ENCODE data around the gene POTEC.
"Not testable (repeated sequence)": the region's sequence is repeated elsewhere in the genome, so short reads cannot be mapped to it uniquely, and the experiment has no call there.

POTEC gene

GRCh38 chr18:14474752-14475151 lies 68.6 kb downstream of the POTEC start:
- H3K9ac ChIP-seq (ENCODE audit: insufficient read length, low read depth); H3K4me3 ChIP-seq (ENCODE audit: insufficient read length, low read depth); DNase-seq (ENCODE audit: low read depth, low spot score); H3K4me1 ChIP-seq (ENCODE audit: insufficient read depth, insufficient read length); H3K9me3 ChIP-seq (ENCODE audit: insufficient read depth, low read length); H3K27me3 ChIP-seq (ENCODE audit: insufficient read depth, insufficient read length); H3K36me3 ChIP-seq (ENCODE audit: insufficient read depth, insufficient read length, low read length): not testable (repeated sequence)

- not testable (repeated sequence) for DNase-seq (ENCODE audit: low read depth, low spot score); H3K9ac ChIP-seq (ENCODE audit: insufficient read length, low read depth); H3K4me3 ChIP-seq (ENCODE audit: insufficient read length, low read depth); H3K36me3 ChIP-seq (ENCODE audit: insufficient read depth, insufficient read length, low read length); H3K27me3 ChIP-seq (ENCODE audit: insufficient read depth, insufficient read length); H3K9me3 ChIP-seq (ENCODE audit: insufficient read depth, low read length); H3K4me1 ChIP-seq (ENCODE audit: insufficient read depth, insufficient read length)
Measured at GRCh38 chr18:14474007-14474720, 69.2 kb downstream of the POTEC start.

GRCh38 chr18:14473250-14474006 lies 70.0 kb downstream of the POTEC start:
- not testable (repeated sequence) for H3K9ac ChIP-seq (ENCODE audit: insufficient read length, low read depth); DNase-seq (ENCODE audit: low read depth, low spot score)

GRCh38 chr18:14471286-14471685 lies 72.1 kb downstream of the POTEC start:
- not testable (repeated sequence) for H3K9ac ChIP-seq (ENCODE audit: insufficient read length, low read depth); H3K4me1 ChIP-seq (ENCODE audit: insufficient read depth, insufficient read length); H3K9me3 ChIP-seq (ENCODE audit: insufficient read depth, low read length); H3K4me3 ChIP-seq (ENCODE audit: insufficient read length, low read depth); DNase-seq (ENCODE audit: low read depth, low spot score); H3K36me3 ChIP-seq (ENCODE audit: insufficient read depth, insufficient read length, low read length); H3K27me3 ChIP-seq (ENCODE audit: insufficient read depth, insufficient read length)

More at GRCh38 chr18:14473250-14474006, 70.0 kb downstream of the POTEC start:
- H3K36me3 ChIP-seq (ENCODE audit: insufficient read depth, insufficient read length, low read length); H3K4me1 ChIP-seq (ENCODE audit: insufficient read depth, insufficient read length); H3K9me3 ChIP-seq (ENCODE audit: insufficient read depth, low read length); H3K4me3 ChIP-seq (ENCODE audit: insufficient read length, low read depth); H3K27me3 ChIP-seq (ENCODE audit: insufficient read depth, insufficient read length): not testable (repeated sequence)

GRCh38 chr18:14470446-14470845 lies 73.0 kb downstream of the POTEC start:
- H3K9ac ChIP-seq (ENCODE audit: insufficient read length, low read depth); H3K4me1 ChIP-seq (ENCODE audit: insufficient read depth, insufficient read length); H3K9me3 ChIP-seq (ENCODE audit: insufficient read depth, low read length); DNase-seq (ENCODE audit: low read depth, low spot score); H3K27me3 ChIP-seq (ENCODE audit: insufficient read depth, insufficient read length); H3K36me3 ChIP-seq (ENCODE audit: insufficient read depth, insufficient read length, low read length); H3K4me3 ChIP-seq (ENCODE audit: insufficient read length, low read depth): not testable (repeated sequence)

- not testable (repeated sequence) for DNase-seq (ENCODE audit: low read depth, low spot score); H3K4me3 ChIP-seq (ENCODE audit: insufficient read length, low read depth); H3K9me3 ChIP-seq (ENCODE audit: insufficient read depth, low read length); H3K36me3 ChIP-seq (ENCODE audit: insufficient read depth, insufficient read length, low read length); H3K4me1 ChIP-seq (ENCODE audit: insufficient read depth, insufficient read length); H3K27me3 ChIP-seq (ENCODE audit: insufficient read depth, insufficient read length); H3K9ac ChIP-seq (ENCODE audit: insufficient read length, low read depth)
Measured at GRCh38 chr18:14470046-14470445, 73.4 kb downstream of the POTEC start.

GRCh38 chr18:14465989-14466388 lies 77.4 kb downstream of the POTEC start:
- H3K4me3 ChIP-seq (ENCODE audit: insufficient read length, low read depth); H3K9me3 ChIP-seq (ENCODE audit: insufficient read depth, low read length); DNase-seq (ENCODE audit: low read depth, low spot score); H3K9ac ChIP-seq (ENCODE audit: insufficient read length, low read depth); H3K27me3 ChIP-seq (ENCODE audit: insufficient read depth, insufficient read length); H3K4me1 ChIP-seq (ENCODE audit: insufficient read depth, insufficient read length); H3K36me3 ChIP-seq (ENCODE audit: insufficient read depth, insufficient read length, low read length): not testable (repeated sequence)
